GM12878 (cell line): Measurements from ENCODE around the gene IGF2BP2. TPM values are rescaled to one million over a fixed set of nuclear protein-coding genes. Genes with fewer than 3 reads are reported as not detected.

Source experiments
- ATAC-seq: fragments of 200-7000 bp; cut with Tn5 transposase; 3 replicates; pipeline ENCODE4 v1.9.1; 2020; ENCODE audit warnings: mild to moderate bottlenecking, moderate library complexity
- BruUV-seq: library from RNA; stranded (reverse); fragments of 400-500 nt; replicated peaks from 2 replicates; lab custom pipeline; 2021; lab: Mats Ljungman, UMichigan
- CTCF ChIA-PET: fragments of 300-600 bp; sonication (Branson Sonifier 250); formaldehyde crosslinking; extraction: SDS; loops from one replicate; lab custom pipeline; 2021; ENCODE audit warnings: inconsistent platforms; lab: Yijun Ruan, JAX
- POLR2A ChIA-PET: fragments of 350-600 bp; formaldehyde crosslinking; extraction: SDS; loops from one replicate; lab custom pipeline; 2021; ENCODE audit warnings: inconsistent platforms; lab: Charles Lee
- RAD21 ChIA-PET: fragments of 300-600 bp; sonication (Branson Sonifier 250); formaldehyde crosslinking; loops from one replicate; lab custom pipeline; 2023; ENCODE audit warnings: antibody characterized with exemption; ENCODE audit not compliant: unreplicated experiment; lab: Charles Lee
- SMC1A ChIA-PET: fragments of 300-600 bp; sonication (Branson Sonifier 250); formaldehyde crosslinking; loops from one replicate; lab custom pipeline; 2023; ENCODE audit not compliant: unreplicated experiment, uncharacterized antibody; lab: Charles Lee
- DNase-seq: peaks from one replicate; pipeline ENCODE4 v3.0.0-alpha.2; 2011; ENCODE audit warnings: low read depth, low spot score
- FAIRE-seq: peaks from 3 replicates; lab custom pipeline; 2011; peaks lifted over from hg19 to GRCh38; lab: Jason Lieb, UNC
- H2AFZ ChIP-seq: 2 replicates; pipeline ENCODE4 v1.6.0; 2011; ENCODE audit warnings: low read depth, low read length, control low read depth; ENCODE audit not compliant: control insufficient read depth
- H3K27ac ChIP-seq: 2 replicates; pipeline ENCODE4 v1.5.1; 2011; ENCODE audit warnings: control low read depth; ENCODE audit not compliant: control insufficient read depth, insufficient read depth
- H3K27me3 ChIP-seq, 2 experiments: replicated peaks in 1 of 2; 2 replicates each; pipeline versions ENCODE4 v1.6.0 to v1.6.1; 2011; ENCODE audit warnings: low read length in 1 of 2; ENCODE audit not compliant: control insufficient read depth in 2 of 2, insufficient read depth in 2 of 2
- H3K36me3 ChIP-seq, 2 experiments: 2 replicates each; pipeline ENCODE4 v1.5.1; 2011; ENCODE audit warnings: low read length in 1 of 2; ENCODE audit not compliant: control insufficient read depth in 2 of 2, insufficient read depth in 2 of 2
- H3K4me1 ChIP-seq: 2 replicates; pipeline ENCODE4 v1.6.1; 2011; ENCODE audit warnings: mild to moderate bottlenecking, low read length, moderate library complexity, mixed read lengths; ENCODE audit not compliant: control insufficient read depth, insufficient read depth
- H3K4me2 ChIP-seq: 2 replicates; pipeline ENCODE4 v1.6.0; 2011; ENCODE audit warnings: control low read depth; ENCODE audit not compliant: control insufficient read depth, insufficient read depth
- H3K4me3 ChIP-seq: fragments of 200-600 bp; sonication (generic); 2 replicates; pipeline ENCODE4 v1.5.1; 2016
- H3K79me2 ChIP-seq: 2 replicates; pipeline ENCODE4 v1.6.0; 2011; ENCODE audit warnings: low read length; ENCODE audit not compliant: control insufficient read depth, insufficient read depth
- H3K9ac ChIP-seq: 2 replicates; pipeline ENCODE4 v1.8.0; 2011; ENCODE audit warnings: low read length, control low read depth, mixed read lengths; ENCODE audit not compliant: control insufficient read depth, insufficient read depth
- H3K9me3 ChIP-seq: replicated peaks from 3 replicates; pipeline ENCODE4 v1.5.1; 2011; ENCODE audit warnings: mild to moderate bottlenecking, low read length; ENCODE audit not compliant: control insufficient read depth, insufficient read depth
- H4K20me1 ChIP-seq: 2 replicates; pipeline ENCODE4 v1.6.0; 2011; ENCODE audit not compliant: control insufficient read depth, insufficient read depth
- GABPA ChIP-seq: IDR thresholded peaks from 2 replicates; pipeline ENCODE4 v1.6.1; 2014; ENCODE audit warnings: antibody characterized with exemption, low read depth, mild to moderate bottlenecking, inconsistent platforms
- IRF4 ChIP-seq: IDR thresholded peaks from 2 replicates; pipeline ENCODE4 v1.6.1; 2011; ENCODE audit warnings: low read depth, low read length
- JUNB ChIP-seq: IDR thresholded peaks from 2 replicates; pipeline ENCODE4 v1.6.1; 2016; ENCODE audit warnings: antibody characterized with exemption, mild to moderate bottlenecking
- NR2C1 ChIP-seq: fragments of 450-650 bp; IDR thresholded peaks from 2 replicates; pipeline ENCODE4 v1.6.1; 2017; ENCODE audit warnings: antibody characterized with exemption, mild to moderate bottlenecking, moderate library complexity
- TCF12 ChIP-seq: IDR thresholded peaks from 2 replicates; pipeline ENCODE4 v1.6.1; 2011; ENCODE audit warnings: low read depth, mild to moderate bottlenecking, low read length
- WGBS: methylation state at CpG from one replicate; pipeline ENCODE4 v1.1.6; 2016; ENCODE audit warnings: low lambda C conversion rate; ENCODE audit not compliant: insufficient replicate concordance, insufficient coverage; ENCODE audit errors: missing lambda C conversion rate; 5-methylcytosine and 5-hydroxymethylcytosine counted together
- in situ Hi-C: fragments of 300-500 bp; cut with MboI; formaldehyde crosslinking; loops from 9 replicates; pipeline ENCODE4 v1.14.3; 2018; ENCODE audit warnings: mixed read lengths
- intact Hi-C: fragments of 100-400 bp; cut with micrococcal nuclease; formaldehyde crosslinking; loops from one replicate; pipeline ENCODE4 v1.14.2; 2022; ENCODE audit not compliant: unreplicated experiment
- polyA plus RNA-seq, 11 experiments: library from polyadenylated mRNA; depleted of rRNA in 4 of 11; unstranded in 6 of 11; stranded (reverse) in 5 of 11; fragments of >200 nt; fragmentation: Nextera tagmentation in 4 of 11; fragmentation: Illumina TruSeq in 1 of 11; extraction: Ambion mirVana in 4 of 11; extraction: Trizol in 1 of 11; gene quantifications; 1 replicate in 1 of 11; 2 replicates in 10 of 11; pipeline versions ENCODE4 v1.2.1 to v1.2.3, GENCODE V29; 2011 to 2016; ENCODE audit warnings: inconsistent platforms in 2 of 11, missing spikeins in 2 of 11, low read depth in 1 of 11
- total RNA-seq, 4 experiments: library from RNA; depleted of rRNA in 3 of 4; stranded (reverse); fragments of >200 nt in 3 of 4; fragmentation: Illumina TruSeq in 1 of 4; extraction: Trizol in 1 of 4; gene quantifications; 2 replicates each; pipeline versions ENCODE4 v1.2.1 to v1.2.3, GENCODE V29; 2013 to 2021
- TF ChIP-seq, protein P1 (sequence below): fragments of 150-350 bp; IDR thresholded peaks from 2 replicates; pipeline ENCODE4 v1.6.1; 2016; ENCODE audit warnings: low read depth, low read length
- TF ChIP-seq, protein P2 (sequence below): fragments of 450-650 bp; IDR thresholded peaks from 2 replicates; pipeline ENCODE4 v1.6.1; 2017; ENCODE audit warnings: mild to moderate bottlenecking, moderate library complexity
- TF ChIP-seq, protein P3 (sequence below): IDR thresholded peaks from 2 replicates; pipeline ENCODE4 v1.6.1; 2011; ENCODE audit warnings: low read depth, low read length, improper control_type of control experiment, borderline replicate concordance

IGF2BP2 gene
- total and polyA plus RNA-seq, 10 of the 15 experiments (the other 5 are each of a cell fraction or from before 2014, with no cell fraction given): 0.25 to 0.72 TPM; not detected in 8

DNA sequence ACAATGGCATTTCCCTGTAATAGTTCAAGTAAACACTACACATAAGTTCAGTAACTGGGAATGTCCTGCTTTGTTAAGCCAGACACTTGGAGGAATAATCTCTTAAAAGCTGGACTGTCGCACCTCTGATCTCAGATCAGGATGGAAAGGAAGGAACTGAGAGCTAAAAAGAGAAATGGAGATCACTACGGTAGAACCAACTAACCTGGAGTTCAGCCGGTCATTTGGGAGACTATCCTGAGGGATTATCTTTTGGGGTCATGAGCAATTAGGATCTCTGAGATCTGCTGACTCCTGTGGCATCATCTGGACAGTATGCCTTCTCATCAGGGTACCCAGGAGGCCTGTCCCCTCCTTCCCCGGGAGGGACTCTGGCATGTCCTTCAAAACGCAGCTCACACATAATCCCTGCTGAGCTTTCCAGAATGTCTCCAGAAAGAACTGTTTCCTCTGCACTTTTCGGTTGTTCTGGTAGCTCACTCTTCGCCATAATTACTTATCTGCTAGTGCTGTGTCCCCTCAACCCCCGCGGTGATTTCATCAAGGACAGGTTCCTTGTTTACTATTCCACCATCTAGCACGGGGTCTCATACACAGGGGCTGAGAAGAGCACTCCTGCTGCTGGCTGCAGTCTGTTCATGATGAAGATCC lies 123.1 kb downstream of the IGF2BP2 start:
- Histone ChIP-seq H3K9me3 (no peaks in the 10 kb centered on the region), H3K9ac (no peak overlapping the region), H2AFZ (no peak overlapping the region), H4K20me1 (no peaks in the 10 kb centered on the region), H3K79me2 (no peaks in the 10 kb centered on the region), H3K4me3 (no peak overlapping the region), H3K27me3 (no peaks in the 10 kb centered on the region; a peak in 2 of 4 replicates), H3K4me1 (no peaks in the 10 kb centered on the region), H3K27ac (no peak overlapping the region), H3K36me3 (no peaks in the 10 kb centered on the region), H3K4me2 (no peak overlapping the region)
- FAIRE-seq (no peak), DNase-seq (no peak), ATAC-seq (no peak)
- RAD21 ChIA-PET: no interaction called here
- TF ChIP-seq IRF4: no peak
- intact Hi-C loops: no loop called here
- no TSS peak for BruUV-seq
- in situ Hi-C loops: no loop called here
- SMC1A ChIA-PET: no interaction called here
- WGBS: 33% methylated on average over 10 of the region's 10 CpGs
- POLR2A ChIA-PET: no interaction called here
- CTCF ChIA-PET: interaction anchor here (1.5 to 2.4 kb wide), 3 partner anchors 24 to 67 kb away, joined by 4 to 8 read pairs (median 5); no protein-coding TSS in a partner anchor

DNA sequence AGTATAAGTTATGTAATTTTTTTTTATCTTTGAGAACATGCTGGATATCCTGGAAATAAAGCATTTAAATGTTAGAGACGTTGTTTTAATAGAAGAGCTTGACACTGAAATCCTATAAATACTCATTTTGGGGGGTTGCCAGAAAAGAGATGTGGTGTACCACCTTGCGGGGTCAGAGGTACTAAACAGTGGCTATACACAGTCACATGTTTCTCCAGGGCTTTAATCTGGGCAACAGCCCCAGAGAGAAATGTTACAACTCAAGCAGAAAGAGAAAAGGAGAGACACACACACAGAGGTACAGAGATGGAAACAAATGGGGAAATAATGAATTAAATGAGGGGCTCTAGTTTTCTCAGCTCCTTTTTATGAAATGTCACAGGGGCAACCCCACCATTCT lies 124.9 kb downstream of the IGF2BP2 start:
- no peaks in the 10 kb centered on the region for H3K9me3 ChIP-seq
- H3K36me3 ChIP-seq: no peaks in the 10 kb centered on the region
- no peaks in the 10 kb centered on the region for H4K20me1 ChIP-seq
- ATAC-seq (no peak), DNase-seq (no peak), FAIRE-seq (no peak)
- no peaks in the 10 kb centered on the region for H3K4me1 ChIP-seq
- H3K27me3 ChIP-seq: peaks cover 0 to 5% of the 10 kb centered on the region in 2 experiments; a peak in 2 of 4 replicates
- WGBS: 20% methylated on average over 2 of the region's 2 CpGs
- CTCF ChIA-PET: interaction anchor here (1.4 to 2.4 kb wide), 2 partner anchors 40 to 68 kb away, joined by 4 to 8 read pairs; no protein-coding TSS in a partner anchor
- SMC1A ChIA-PET: no interaction called here
- H3K27ac ChIP-seq: no peak overlapping the region
- POLR2A ChIA-PET: no interaction called here
- intact Hi-C loops: no loop called here
- no TSS peak for BruUV-seq
- H3K4me2 ChIP-seq: no peak overlapping the region
- no peak overlapping the region for H3K9ac ChIP-seq
- no peak overlapping the region for H3K4me3 ChIP-seq
- in situ Hi-C loops: no loop called here
- RAD21 ChIA-PET: no interaction called here
- no peaks in the 10 kb centered on the region for H3K79me2 ChIP-seq
- H2AFZ ChIP-seq: no peak overlapping the region
- TF ChIP-seq JUNB: no peak
- no peak for TF ChIP-seq GABPA
- TF ChIP-seq, protein P1, sequence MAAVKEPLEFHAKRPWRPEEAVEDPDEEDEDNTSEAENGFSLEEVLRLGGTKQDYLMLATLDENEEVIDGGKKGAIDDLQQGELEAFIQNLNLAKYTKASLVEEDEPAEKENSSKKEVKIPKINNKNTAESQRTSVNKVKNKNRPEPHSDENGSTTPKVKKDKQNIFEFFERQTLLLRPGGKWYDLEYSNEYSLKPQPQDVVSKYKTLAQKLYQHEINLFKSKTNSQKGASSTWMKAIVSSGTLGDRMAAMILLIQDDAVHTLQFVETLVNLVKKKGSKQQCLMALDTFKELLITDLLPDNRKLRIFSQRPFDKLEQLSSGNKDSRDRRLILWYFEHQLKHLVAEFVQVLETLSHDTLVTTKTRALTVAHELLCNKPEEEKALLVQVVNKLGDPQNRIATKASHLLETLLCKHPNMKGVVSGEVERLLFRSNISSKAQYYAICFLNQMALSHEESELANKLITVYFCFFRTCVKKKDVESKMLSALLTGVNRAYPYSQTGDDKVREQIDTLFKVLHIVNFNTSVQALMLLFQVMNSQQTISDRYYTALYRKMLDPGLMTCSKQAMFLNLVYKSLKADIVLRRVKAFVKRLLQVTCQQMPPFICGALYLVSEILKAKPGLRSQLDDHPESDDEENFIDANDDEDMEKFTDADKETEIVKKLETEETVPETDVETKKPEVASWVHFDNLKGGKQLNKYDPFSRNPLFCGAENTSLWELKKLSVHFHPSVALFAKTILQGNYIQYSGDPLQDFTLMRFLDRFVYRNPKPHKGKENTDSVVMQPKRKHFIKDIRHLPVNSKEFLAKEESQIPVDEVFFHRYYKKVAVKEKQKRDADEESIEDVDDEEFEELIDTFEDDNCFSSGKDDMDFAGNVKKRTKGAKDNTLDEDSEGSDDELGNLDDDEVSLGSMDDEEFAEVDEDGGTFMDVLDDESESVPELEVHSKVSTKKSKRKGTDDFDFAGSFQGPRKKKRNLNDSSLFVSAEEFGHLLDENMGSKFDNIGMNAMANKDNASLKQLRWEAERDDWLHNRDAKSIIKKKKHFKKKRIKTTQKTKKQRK: no peak
- TF ChIP-seq, protein P2, sequence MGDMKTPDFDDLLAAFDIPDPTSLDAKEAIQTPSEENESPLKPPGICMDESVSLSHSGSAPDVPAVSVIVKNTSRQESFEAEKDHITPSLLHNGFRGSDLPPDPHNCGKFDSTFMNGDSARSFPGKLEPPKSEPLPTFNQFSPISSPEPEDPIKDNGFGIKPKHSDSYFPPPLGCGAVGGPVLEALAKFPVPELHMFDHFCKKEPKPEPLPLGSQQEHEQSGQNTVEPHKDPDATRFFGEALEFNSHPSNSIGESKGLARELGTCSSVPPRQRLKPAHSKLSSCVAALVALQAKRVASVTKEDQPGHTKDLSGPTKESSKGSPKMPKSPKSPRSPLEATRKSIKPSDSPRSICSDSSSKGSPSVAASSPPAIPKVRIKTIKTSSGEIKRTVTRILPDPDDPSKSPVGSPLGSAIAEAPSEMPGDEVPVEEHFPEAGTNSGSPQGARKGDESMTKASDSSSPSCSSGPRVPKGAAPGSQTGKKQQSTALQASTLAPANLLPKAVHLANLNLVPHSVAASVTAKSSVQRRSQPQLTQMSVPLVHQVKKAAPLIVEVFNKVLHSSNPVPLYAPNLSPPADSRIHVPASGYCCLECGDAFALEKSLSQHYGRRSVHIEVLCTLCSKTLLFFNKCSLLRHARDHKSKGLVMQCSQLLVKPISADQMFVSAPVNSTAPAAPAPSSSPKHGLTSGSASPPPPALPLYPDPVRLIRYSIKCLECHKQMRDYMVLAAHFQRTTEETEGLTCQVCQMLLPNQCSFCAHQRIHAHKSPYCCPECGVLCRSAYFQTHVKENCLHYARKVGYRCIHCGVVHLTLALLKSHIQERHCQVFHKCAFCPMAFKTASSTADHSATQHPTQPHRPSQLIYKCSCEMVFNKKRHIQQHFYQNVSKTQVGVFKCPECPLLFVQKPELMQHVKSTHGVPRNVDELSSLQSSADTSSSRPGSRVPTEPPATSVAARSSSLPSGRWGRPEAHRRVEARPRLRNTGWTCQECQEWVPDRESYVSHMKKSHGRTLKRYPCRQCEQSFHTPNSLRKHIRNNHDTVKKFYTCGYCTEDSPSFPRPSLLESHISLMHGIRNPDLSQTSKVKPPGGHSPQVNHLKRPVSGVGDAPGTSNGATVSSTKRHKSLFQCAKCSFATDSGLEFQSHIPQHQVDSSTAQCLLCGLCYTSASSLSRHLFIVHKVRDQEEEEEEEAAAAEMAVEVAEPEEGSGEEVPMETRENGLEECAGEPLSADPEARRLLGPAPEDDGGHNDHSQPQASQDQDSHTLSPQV: no peak
- TF ChIP-seq, protein P3, sequence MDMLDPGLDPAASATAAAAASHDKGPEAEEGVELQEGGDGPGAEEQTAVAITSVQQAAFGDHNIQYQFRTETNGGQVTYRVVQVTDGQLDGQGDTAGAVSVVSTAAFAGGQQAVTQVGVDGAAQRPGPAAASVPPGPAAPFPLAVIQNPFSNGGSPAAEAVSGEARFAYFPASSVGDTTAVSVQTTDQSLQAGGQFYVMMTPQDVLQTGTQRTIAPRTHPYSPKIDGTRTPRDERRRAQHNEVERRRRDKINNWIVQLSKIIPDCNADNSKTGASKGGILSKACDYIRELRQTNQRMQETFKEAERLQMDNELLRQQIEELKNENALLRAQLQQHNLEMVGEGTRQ: no peak
- no peak for TF ChIP-seq NR2C1
- TF ChIP-seq TCF12: no peak
